Renal cortex interstitium (tissue), 15 donors: ENCODE measurements around the gene ZNF773. TPM values are rescaled to one million over a fixed set of nuclear protein-coding genes. Genes with fewer than 3 reads are reported as not detected.
"Not testable (repeated sequence)": the region's sequence is repeated elsewhere in the genome, so short reads cannot be mapped to it uniquely, and the experiment has no call there.

Experiments
- DNase-seq, 11 donors: peaks; one replicate each; pipeline ENCODE4 v3.0.0-alpha.2; 2013; ENCODE audit warnings: low read depth in 9 of 11, low spot score in 4 of 11; ENCODE audit errors: extremely low read depth in 1 of 11
- long read RNA-seq, 16 experiments: transcript quantifications; one replicate each; lab custom pipeline, GENCODE V29; 2026
- polyA plus RNA-seq, 3 donors: library from polyadenylated mRNA; unstranded; fragments of 120-200 nt; gene quantifications; one replicate each; pipeline ENCODE4 v1.2.1, GENCODE V29; 2013; ENCODE audit not compliant: insufficient read length in 3 of 3

ZNF773 gene
- polyA plus RNA-seq = 10 to 100 TPM; 12.0 to 16.8 (median 15.4) TPM
- long read RNA-seq, donor 1, partial matches to known transcripts = 0 of 2 reads
- long read RNA-seq, donor 1, other reads (novel, unspliced or antisense) = 0 of 2 reads
- long read RNA-seq, donor 2, partial matches to known transcripts = 8 of 9 reads
- long read RNA-seq, donor 2, other reads (novel, unspliced or antisense) = 0 of 9 reads
- long read RNA-seq, donor 3, partial matches to known transcripts = 0 of 6 reads
- long read RNA-seq, donor 3, other reads (novel, unspliced or antisense) = 0 of 6 reads
- long read RNA-seq, donor 4 = 0 reads
- long read RNA-seq, donor 5, partial matches to known transcripts = 0 of 7 reads
- long read RNA-seq, donor 5, other reads (novel, unspliced or antisense) = 0 of 7 reads
- long read RNA-seq, donor 6, partial matches to known transcripts = 0 of 3 reads
- long read RNA-seq, donor 6, other reads (novel, unspliced or antisense) = 0 of 3 reads
- long read RNA-seq, donor 7, partial matches to known transcripts = 0 of 2 reads
- long read RNA-seq, donor 7, other reads (novel, unspliced or antisense) = 0 of 2 reads
- long read RNA-seq, donor 8, partial matches to known transcripts = 0 of 2 reads
- long read RNA-seq, donor 8, other reads (novel, unspliced or antisense) = 0 of 2 reads
- long read RNA-seq, donor 9, partial matches to known transcripts = 0 of 1 reads
- long read RNA-seq, donor 9, other reads (novel, unspliced or antisense) = 0 of 1 reads
- long read RNA-seq, donor 10, partial matches to known transcripts = 0 of 2 reads
- long read RNA-seq, donor 10, other reads (novel, unspliced or antisense) = 0 of 2 reads
- long read RNA-seq, donor 11, partial matches to known transcripts = 0 of 5 reads
- long read RNA-seq, donor 11, other reads (novel, unspliced or antisense) = 0 of 5 reads
- long read RNA-seq, donor 12, partial matches to known transcripts = 0 of 1 reads
- long read RNA-seq, donor 12, other reads (novel, unspliced or antisense) = 0 of 1 reads
- long read RNA-seq, donor 13, partial matches to known transcripts = 0 of 6 reads
- long read RNA-seq, donor 13, other reads (novel, unspliced or antisense) = 0 of 6 reads
- long read RNA-seq, donor 14, partial matches to known transcripts = 0 of 1 reads
- long read RNA-seq, donor 14, other reads (novel, unspliced or antisense) = 0 of 1 reads
- long read RNA-seq, donor 15 = 0 reads
- long read RNA-seq, donor 16, partial matches to known transcripts = 0 of 4 reads
- long read RNA-seq, donor 16, other reads (novel, unspliced or antisense) = 0 of 4 reads

- DNase-seq = peak; percentile 81 to 96 (median 93)
Observed at GRCh38 chr19:57499680-57500395, at the start of gene ZNF773. Gene ZNF773, plus strand, starts transcription at chr19:57499938. Its CDS starts 143 bp downstream, at chr19:57500081.

- DNase-seq = no peak
Observed at GRCh38 chr19:57452307-57452706, 47.4 kb upstream of the ZNF773 start.

DNA sequence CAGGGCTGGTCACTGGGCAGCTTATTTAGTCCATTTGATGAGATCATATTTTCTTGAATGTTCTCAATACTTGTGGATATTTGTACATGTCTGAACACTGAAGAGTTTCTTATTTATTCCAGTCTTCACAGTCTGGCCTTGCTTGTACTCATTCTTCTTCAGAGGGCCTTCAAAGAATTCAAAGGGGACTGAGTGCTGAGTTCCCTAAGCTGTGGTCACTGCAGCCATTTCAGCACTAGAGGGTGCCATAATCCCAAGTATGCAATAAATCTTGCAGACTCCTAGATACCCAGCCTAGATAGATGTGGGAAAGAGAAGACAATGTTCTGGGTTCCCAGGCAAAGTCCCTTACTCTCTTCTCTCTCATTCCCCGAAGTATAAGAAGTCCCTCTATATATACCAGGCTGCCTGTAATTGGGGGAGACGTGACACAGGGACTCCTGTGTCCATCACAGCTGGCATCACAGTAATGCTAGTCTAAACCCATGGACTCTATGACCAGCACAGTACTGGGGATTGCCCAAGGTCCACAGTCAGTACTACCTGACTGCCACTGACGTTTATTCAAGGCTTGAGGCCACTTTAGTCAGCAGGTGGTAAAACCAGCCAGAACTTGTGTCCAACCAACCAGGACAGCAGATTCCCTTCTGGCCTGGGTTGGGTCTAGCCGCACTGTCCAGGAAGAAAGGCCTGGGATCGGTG lies 33.9 kb upstream of the ZNF773 start:
- DNase-seq = no peak

DNA sequence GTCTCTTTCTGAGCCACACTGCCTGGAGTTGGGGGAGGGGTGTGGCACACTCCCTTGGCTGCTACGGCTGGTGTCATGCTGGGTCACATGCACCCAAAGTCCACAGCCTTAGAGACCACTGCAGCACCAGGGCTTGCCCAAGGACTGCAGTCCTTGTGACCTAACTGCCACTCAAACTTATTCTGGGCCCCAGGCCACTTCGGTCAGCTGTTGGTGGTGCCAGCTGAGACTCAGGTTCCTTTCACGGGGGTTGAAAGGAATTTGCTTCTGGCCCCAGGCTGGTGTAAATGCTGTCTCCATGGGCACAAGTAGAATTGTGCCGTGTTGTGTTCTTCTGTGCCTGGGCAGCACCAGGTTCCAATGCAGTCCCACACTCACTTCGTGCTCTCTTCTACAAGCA lies 33.2 kb upstream of the ZNF773 start:
- no peak for DNase-seq

DNA sequence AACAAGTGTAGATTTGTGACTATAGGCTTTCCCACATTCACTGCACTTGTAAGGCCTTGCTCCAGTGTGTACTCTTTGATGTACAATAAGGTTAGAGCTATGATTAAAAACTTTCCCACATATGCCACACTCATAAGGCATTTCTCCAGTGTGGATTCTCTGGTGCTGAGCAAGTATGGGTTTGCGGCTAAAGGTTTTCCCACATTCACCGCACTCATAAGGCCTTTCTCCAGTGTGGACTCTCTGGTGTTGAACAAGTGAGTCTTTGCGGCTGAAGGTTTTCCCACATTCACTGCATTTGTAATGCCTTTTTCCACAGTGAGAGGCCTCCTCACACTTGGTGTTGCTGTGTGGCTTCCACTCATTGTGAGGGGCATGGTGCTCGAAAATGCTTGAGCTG lies 26.1 kb upstream of the ZNF773 start:
- DNase-seq = no peak

- DNase-seq = peak; percentile 78 to 96 (median 90)
Observed at GRCh38 chr19:57477191-57478008, 22.3 kb upstream of the ZNF773 start, which contains the start of gene ZNF772. Gene ZNF772, minus strand, starts transcription at chr19:57477566. Its CDS starts 257 bp downstream, at chr19:57477309.

DNA sequence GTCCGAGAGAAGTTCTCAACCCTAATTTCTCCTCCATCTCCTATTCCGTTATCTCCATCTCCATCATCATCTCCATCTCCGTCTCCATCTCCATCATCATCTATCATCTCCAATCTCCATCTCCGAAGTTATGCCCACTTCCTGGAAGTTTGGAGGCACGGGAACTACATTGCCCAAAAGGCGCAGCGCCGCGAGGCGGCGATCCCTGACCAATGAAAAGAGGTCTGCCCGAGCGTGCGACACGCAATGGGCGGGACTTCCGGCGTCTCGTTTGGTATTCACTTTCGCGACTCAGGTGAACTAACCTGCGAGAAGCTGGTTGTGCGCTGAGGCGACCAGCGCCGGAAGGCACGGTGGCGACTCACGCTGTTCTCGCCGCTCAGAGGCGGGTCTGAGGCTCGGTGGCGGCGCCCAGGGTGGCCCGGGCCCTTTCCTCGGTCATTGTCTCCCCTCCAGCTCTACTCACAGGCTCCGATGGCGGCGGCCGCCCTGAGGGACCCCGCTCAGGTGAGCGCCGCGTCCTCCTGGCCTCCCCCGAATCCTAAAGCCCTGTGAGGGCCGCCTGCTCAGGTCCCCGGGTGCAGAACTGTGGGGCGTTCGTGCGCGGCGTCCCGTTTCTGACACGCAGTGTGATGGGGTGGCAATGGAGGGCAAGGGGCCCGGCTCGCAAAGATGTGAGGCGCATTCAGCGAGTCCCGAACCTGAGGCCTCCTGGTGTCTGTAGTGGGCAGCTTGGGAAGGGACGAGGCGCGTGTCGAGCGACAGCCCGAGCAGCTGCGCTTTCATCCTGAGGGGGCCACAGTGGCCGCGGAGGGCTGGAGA lies 12.1 kb upstream of the ZNF773 start, which contains the start of gene ZNF419:
Gene ZNF419, plus strand, starts transcription at position 274 of the 822 bp plus-strand sequence. Its CDS starts 201 bp downstream, at position 475.
- DNase-seq = peak; percentile 81 to 93 (median 89)

GRCh38 chr19:57488299-57488644 lies 11.5 kb upstream of the ZNF773 start:
- DNase-seq = not testable (repeated sequence)

GRCh38 chr19:57499332-57499679 lies 432 bp upstream of the ZNF773 start:
- not testable (repeated sequence) for DNase-seq

GRCh38 chr19:57500400-57500799 lies 662 bp downstream of the ZNF773 start:
- DNase-seq = not testable (repeated sequence)

DNA sequence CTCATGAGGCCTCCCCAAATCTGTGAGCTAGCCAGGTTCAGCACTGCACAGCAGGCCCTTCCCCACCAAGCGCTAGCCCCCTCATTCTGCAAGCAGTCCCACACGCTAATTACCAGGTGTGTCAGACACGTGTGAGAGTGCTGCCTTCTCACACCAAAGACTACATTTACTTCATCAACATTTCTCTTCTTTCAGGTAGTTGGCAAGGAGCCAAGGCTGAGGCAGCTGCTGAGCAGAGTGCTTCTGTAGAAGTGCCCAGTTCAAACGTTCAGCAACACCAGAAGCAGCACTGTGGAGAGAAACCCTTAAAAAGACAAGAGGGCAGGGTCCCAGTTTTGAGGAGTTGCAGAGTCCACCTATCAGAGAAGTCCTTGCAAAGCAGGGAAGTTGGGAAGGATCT lies 6.4 kb downstream of the ZNF773 start:
- no peak for DNase-seq

- DNase-seq = no peak
Observed at GRCh38 chr19:57511484-57511883, 11.7 kb downstream of the ZNF773 start.

GRCh38 chr19:57512845-57513244 lies 13.1 kb downstream of the ZNF773 start:
- DNase-seq = no peak

DNA sequence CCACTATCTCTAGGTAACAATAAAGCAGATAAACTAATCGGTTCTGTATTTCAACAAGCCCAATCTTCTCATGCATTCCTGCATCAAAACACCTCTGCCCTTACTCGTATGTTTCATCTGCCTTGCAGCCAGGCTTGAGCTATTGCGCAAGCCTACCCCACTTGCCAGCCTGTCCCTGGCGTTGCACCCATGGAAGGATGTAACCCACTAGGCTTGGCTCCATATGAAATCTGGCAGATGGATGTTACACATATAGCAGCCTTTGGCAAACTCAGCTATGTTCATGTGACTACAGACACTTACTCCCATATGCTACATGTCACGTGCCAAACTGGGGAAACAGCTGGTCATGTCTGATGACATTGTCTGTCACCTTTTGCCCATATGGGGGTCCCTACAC lies 15.5 kb downstream of the ZNF773 start:
- no peak for DNase-seq

DNA sequence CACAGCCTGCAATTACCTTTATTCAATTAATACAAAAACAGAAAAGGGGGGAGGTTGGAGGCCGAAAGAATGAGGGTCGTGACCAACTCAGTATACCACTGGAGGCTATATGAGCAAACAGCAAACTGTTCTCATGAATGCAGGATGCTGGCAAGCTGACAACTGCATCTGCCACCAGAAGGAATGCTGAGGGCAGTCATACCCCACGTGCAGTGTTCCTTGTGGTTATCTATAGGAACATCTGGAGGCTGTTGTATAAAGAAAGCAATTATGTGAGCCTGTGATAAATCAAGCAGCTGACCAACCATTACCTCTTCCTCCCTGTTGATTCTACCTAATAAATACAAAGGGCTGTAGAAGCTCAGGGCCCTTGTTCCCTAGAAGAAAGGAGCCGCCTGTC lies 18.3 kb downstream of the ZNF773 start:
- not testable (repeated sequence) for DNase-seq
